H1 (cell line): ENCODE data around the gene SEMA3G. TPM values are rescaled to one million over a fixed set of nuclear protein-coding genes. Genes with fewer than 3 reads are reported as not detected.

Experiments used
- CBX8 ChIP-seq: fragments of 300-800, 300-1000 bp; sonication (generic); IDR thresholded peaks from 2 replicates; pipeline ENCODE4 v1.7.1; 2016; ENCODE audit warnings: low read depth, low read length, borderline replicate concordance
- CREB1 ChIP-seq: IDR thresholded peaks from 2 replicates; pipeline ENCODE4 v1.6.1; 2012; ENCODE audit warnings: inconsistent platforms
- E2F6 ChIP-seq: IDR thresholded peaks from 2 replicates; pipeline ENCODE4 v1.6.1; 2012; ENCODE audit warnings: inconsistent platforms
- FOSL1 ChIP-seq: IDR thresholded peaks from 2 replicates; pipeline ENCODE4 v1.6.1; 2011; ENCODE audit warnings: mild to moderate bottlenecking, low read depth, low read length, moderate library complexity; ENCODE audit not compliant: insufficient read depth
- JUND ChIP-seq: IDR thresholded peaks from 2 replicates; pipeline ENCODE4 v1.6.1; 2011; ENCODE audit warnings: mild to moderate bottlenecking, improper control_type of control experiment, low read length
- KDM1A ChIP-seq: fragments of 200-600, 300-600 bp; sonication (generic); IDR thresholded peaks from 2 replicates; pipeline ENCODE4 v1.7.1; 2016; ENCODE audit warnings: mild to moderate bottlenecking, low read length, borderline replicate concordance
- KDM4A ChIP-seq: IDR thresholded peaks from one replicate; pipeline ENCODE4 v1.7.1; 2012; ENCODE audit warnings: low read depth, mild to moderate bottlenecking, moderate library complexity, low read length, inconsistent platforms; ENCODE audit not compliant: severe bottlenecking
- POLR2AphosphoS5 ChIP-seq: IDR thresholded peaks from 2 replicates; pipeline ENCODE4 v1.6.1; 2011; ENCODE audit warnings: low read depth, low read length
- POU5F1 ChIP-seq: IDR thresholded peaks from 2 replicates; pipeline ENCODE4 v1.6.1; 2011; ENCODE audit warnings: low read depth, mild to moderate bottlenecking, low read length, moderate library complexity
- RXRA ChIP-seq: IDR thresholded peaks from 2 replicates; pipeline ENCODE4 v1.6.1; 2011; ENCODE audit warnings: low read depth, mild to moderate bottlenecking, low read length, moderate library complexity; ENCODE audit not compliant: insufficient read depth
- SIN3A ChIP-seq, 2 experiments: IDR thresholded peaks in 1 of 2; conservative IDR thresholded peaks in 1 of 2; 2 replicates each; pipeline ENCODE4 v1.6.1; 2011 to 2012; ENCODE audit warnings: low read length in 2 of 2, improper control_type of control experiment in 1 of 2, low read depth in 1 of 2, mild to moderate bottlenecking in 1 of 2
- TAF1 ChIP-seq: IDR thresholded peaks from 2 replicates; pipeline ENCODE4 v1.6.1; 2011; ENCODE audit warnings: mild to moderate bottlenecking, low read depth, low read length
- TAF7 ChIP-seq: optimal IDR thresholded peaks from 2 replicates; pipeline ENCODE3; 2011; ENCODE audit warnings: low read depth, mild to moderate bottlenecking, inconsistent platforms, low read length, moderate library complexity, borderline replicate concordance
- TBP ChIP-seq: IDR thresholded peaks from 2 replicates; pipeline ENCODE4 v1.6.1; 2011; ENCODE audit warnings: low read depth, low read length, improper control_type of control experiment
- TEAD4 ChIP-seq: IDR thresholded peaks from 2 replicates; pipeline ENCODE4 v1.6.1; 2012; ENCODE audit warnings: low read depth, low read length, inconsistent platforms, mixed read lengths
- USF2 ChIP-seq: IDR thresholded peaks from 2 replicates; pipeline ENCODE4 v1.6.1; 2011; ENCODE audit warnings: low read length, improper control_type of control experiment
- polyA plus RNA-seq, 7 experiments: library from polyadenylated mRNA; depleted of rRNA in 3 of 7; stranded (reverse) in 5 of 7; unstranded in 2 of 7; fragments of >200 nt in 5 of 7; fragments of 200-250 nt in 2 of 7; gene quantifications; 1 replicate in 5 of 7; 2 replicates in 1 of 7; 4 replicates in 1 of 7; pipeline versions ENCODE4 v1.2.1 to v1.2.3, GENCODE V29; 2011 to 2013; ENCODE audit warnings: missing spikeins in 2 of 7, mixed read lengths in 2 of 7
- total RNA-seq: library from RNA; stranded (reverse); fragmentation: NEBNext Ultra II Directional; extraction: Animal tissue kit (Norgen Biotek cat#: 25700); gene quantifications from 2 replicates; pipeline ENCODE4 v1.2.1, GENCODE V29; 2021
- TF ChIP-seq, protein P1 (sequence below): IDR thresholded peaks from 2 replicates; pipeline ENCODE4 v1.6.1; 2012; ENCODE audit warnings: inconsistent platforms
- TF ChIP-seq, protein P2 (sequence below), 3 experiments: IDR thresholded peaks; 1 replicate in 2 of 3; 2 replicates in 1 of 3; pipeline versions ENCODE4 v1.5.1 to v1.6.1; 2011; ENCODE audit warnings: low read length in 3 of 3, mild to moderate bottlenecking in 3 of 3, inconsistent platforms in 2 of 3, low read depth in 1 of 3, moderate library complexity in 1 of 3; ENCODE audit not compliant: insufficient read depth in 1 of 3; ENCODE audit errors: control extremely low read depth in 1 of 3

The SEMA3G gene
- total and polyA plus RNA-seq, 2 of the 8 experiments (the other 6 are each of a cell fraction or from before 2014, with no cell fraction given) = 0.95 to 1.5 TPM

DNA sequence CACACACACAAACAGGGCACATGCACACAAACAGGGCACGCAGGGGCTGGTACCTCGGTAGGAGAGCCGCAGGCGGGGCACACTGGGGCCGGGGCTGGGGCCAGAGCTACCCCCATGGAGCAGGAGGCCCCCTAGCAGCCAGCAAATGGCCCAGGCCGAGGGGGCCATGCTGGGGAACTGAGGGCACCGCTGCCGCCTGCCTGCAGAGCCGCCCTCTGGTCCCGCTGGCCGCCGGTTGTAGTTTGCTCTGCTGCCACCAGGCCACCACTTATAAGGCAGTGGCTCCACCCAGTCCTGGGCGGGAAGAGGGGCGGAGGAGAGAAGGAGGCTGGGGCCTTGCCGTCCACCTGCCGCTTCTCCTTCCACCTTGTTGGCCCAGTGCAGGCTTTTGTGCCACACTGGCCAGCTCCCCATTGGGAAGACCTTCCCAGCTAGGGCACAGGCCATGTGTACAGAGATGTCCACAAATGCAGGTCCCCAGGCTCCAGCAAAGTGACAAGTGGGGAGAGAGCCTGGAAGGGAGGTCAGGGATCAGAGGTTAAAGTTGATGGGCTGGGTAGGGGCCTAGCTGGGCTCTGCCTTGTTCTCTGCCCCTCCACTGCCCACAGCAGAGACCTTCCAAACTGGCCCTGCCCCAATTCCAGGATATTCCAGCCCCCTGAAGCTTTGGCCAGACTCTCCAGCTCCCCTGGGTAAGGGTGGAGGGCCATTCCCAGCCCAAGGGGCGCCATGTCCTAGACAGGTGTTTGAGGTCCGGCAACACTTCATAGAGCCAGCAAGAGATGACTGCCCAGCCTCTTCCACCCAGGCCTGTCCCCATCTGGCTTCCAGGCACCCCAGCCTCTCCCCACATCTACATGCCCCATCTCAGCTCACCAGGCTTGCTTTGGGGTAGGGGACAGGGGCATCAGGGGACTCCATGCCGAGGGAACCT is at the start of gene SEMA3G (continued):
- TF ChIP-seq POU5F1 (no peak), POLR2AphosphoS5 (peak; percentile 69), CREB1 (0 out of 2 replicates have a peak, but pooled peaks have one; percentile 15), SIN3A (conservative IDR thresholded peaks at IDR 0.05 in 1 of 2, IDR thresholded peaks at IDR 0.05 in 1 of 2; ENCODE audit: low read depth in 1 of 2, low read length in 2 of 2) (no peak), JUND (no peak), TBP (peak; percentile 92), TAF1 (peak; percentile 75), E2F6 (peak; percentile 91), TAF7 (peak; percentile 42), KDM1A (0 out of 2 replicates have a peak, but pooled peaks have one; percentile 31), CBX8 (no peak), RXRA (no peak), KDM4A (no peak), USF2 (no peak), TEAD4 (no peak), FOSL1 (no peak)
- TF ChIP-seq, protein P1, sequence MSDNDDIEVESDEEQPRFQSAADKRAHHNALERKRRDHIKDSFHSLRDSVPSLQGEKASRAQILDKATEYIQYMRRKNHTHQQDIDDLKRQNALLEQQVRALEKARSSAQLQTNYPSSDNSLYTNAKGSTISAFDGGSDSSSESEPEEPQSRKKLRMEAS = peak; percentile 57; the same call in 1 of the 2 replicates
- TF ChIP-seq, protein P2, sequence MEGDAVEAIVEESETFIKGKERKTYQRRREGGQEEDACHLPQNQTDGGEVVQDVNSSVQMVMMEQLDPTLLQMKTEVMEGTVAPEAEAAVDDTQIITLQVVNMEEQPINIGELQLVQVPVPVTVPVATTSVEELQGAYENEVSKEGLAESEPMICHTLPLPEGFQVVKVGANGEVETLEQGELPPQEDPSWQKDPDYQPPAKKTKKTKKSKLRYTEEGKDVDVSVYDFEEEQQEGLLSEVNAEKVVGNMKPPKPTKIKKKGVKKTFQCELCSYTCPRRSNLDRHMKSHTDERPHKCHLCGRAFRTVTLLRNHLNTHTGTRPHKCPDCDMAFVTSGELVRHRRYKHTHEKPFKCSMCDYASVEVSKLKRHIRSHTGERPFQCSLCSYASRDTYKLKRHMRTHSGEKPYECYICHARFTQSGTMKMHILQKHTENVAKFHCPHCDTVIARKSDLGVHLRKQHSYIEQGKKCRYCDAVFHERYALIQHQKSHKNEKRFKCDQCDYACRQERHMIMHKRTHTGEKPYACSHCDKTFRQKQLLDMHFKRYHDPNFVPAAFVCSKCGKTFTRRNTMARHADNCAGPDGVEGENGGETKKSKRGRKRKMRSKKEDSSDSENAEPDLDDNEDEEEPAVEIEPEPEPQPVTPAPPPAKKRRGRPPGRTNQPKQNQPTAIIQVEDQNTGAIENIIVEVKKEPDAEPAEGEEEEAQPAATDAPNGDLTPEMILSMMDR (IDR thresholded peaks at IDR 0.05; ENCODE audit: control extremely low read depth in 1 of 3, insufficient read depth in 1 of 3, low read depth in 1 of 3, low read length in 3 of 3) = peak in 2 of 3 experiments; percentile 73; a peak in 3 of 4 replicates
